WTC11 (cell line): Measurements from ENCODE around the gene MANEA. TPM values are rescaled to one million over a fixed set of nuclear protein-coding genes. Genes with fewer than 3 reads are reported as not detected.
A peak's percentile ranks its signal among the peaks of the same experiment; 100 is the strongest.

ENCODE experiments used
- ATAC-seq: fragments of 200-7000 bp; cut with Tn5 transposase; 2 replicates; pipeline ENCODE4 v1.10.0; 2021; ENCODE audit warnings: mild to moderate bottlenecking, moderate library complexity
- CTCF ChIA-PET: fragments of 300-600 bp; sonication (Branson Sonifier 250); formaldehyde crosslinking; loops from one replicate; lab custom pipeline; 2021; ENCODE audit warnings: antibody characterized with exemption; lab: Charles Lee
- POLR2A ChIA-PET: fragments of 350-600 bp; sonication (Branson Sonifier 250); formaldehyde crosslinking; loops from one replicate; lab custom pipeline; 2021; ENCODE audit warnings: antibody characterized with exemption; lab: Charles Lee
- DNase-seq: peaks from one replicate; pipeline ENCODE4 v3.0.0; 2021; ENCODE audit warnings: low spot score
- H3K27ac Mint-ChIP-seq: 2 replicates; pipeline ENCODE4 v1.8.0; 2021; ENCODE audit warnings: mixed read lengths
- H3K27me3 Mint-ChIP-seq: 2 replicates; pipeline ENCODE4 v1.8.0; 2021; ENCODE audit warnings: low read depth, mild to moderate bottlenecking, moderate library complexity, mixed read lengths
- H3K36me3 Mint-ChIP-seq: 2 replicates; pipeline ENCODE4 v1.8.0; 2021; ENCODE audit warnings: mixed read lengths
- H3K4me1 Mint-ChIP-seq: 2 replicates; pipeline ENCODE4 v1.8.0; 2022; ENCODE audit warnings: mixed read lengths
- H3K4me3 Mint-ChIP-seq: 2 replicates; pipeline ENCODE4 v1.8.0; 2021; ENCODE audit warnings: mild to moderate bottlenecking, moderate library complexity, mixed read lengths
- H3K9me3 Mint-ChIP-seq: 2 replicates; pipeline ENCODE4 v1.8.0; 2021; ENCODE audit warnings: mixed read lengths
- ATF1 ChIP-seq: sonication (generic); formaldehyde crosslinking; IDR thresholded peaks from 2 replicates; pipeline ENCODE4 v1.8.1; 2023; ENCODE audit warnings: mild to moderate bottlenecking, moderate library complexity, missing genetic modification reagents
- ELF4 ChIP-seq: sonication (generic); formaldehyde crosslinking; IDR thresholded peaks from 2 replicates; pipeline ENCODE4 v1.8.1; 2022; ENCODE audit warnings: low read depth, mild to moderate bottlenecking, moderate library complexity, missing genetic modification reagents
- FOXJ3 ChIP-seq: sonication (generic); formaldehyde crosslinking; IDR thresholded peaks from 2 replicates; pipeline ENCODE4 v1.9.0; 2021; ENCODE audit warnings: missing genetic modification reagents, mild to moderate bottlenecking, borderline replicate concordance
- MXD4 ChIP-seq: fragments of 250-450 bp; sonication (Bioruptor Pico); IDR thresholded peaks from 2 replicates; pipeline ENCODE4 v1.8.0; 2021; ENCODE audit warnings: mild to moderate bottlenecking, moderate library complexity, borderline replicate concordance
- NFATC4 ChIP-seq: fragments of 250-450 bp; sonication (Bioruptor Pico); IDR thresholded peaks from 2 replicates; pipeline ENCODE4 v1.9.0; 2021; ENCODE audit warnings: mild to moderate bottlenecking
- NR2C2 ChIP-seq: sonication (generic); formaldehyde crosslinking; IDR thresholded peaks from 2 replicates; pipeline ENCODE4 v1.8.0; 2022; ENCODE audit warnings: mild to moderate bottlenecking, missing genetic modification reagents
- RORB ChIP-seq: fragments of 250-450 bp; sonication (Bioruptor Pico); IDR thresholded peaks from 2 replicates; pipeline ENCODE4 v1.9.0; 2021; ENCODE audit warnings: mild to moderate bottlenecking
- SMAD3 ChIP-seq: sonication (generic); formaldehyde crosslinking; IDR thresholded peaks from 2 replicates; pipeline ENCODE4 v1.8.0; 2022; ENCODE audit warnings: missing genetic modification reagents, mild to moderate bottlenecking, borderline replicate concordance
- SMAD4 ChIP-seq: sonication (generic); formaldehyde crosslinking; IDR thresholded peaks from 2 replicates; pipeline ENCODE4 v1.8.0; 2022; ENCODE audit warnings: mild to moderate bottlenecking, missing genetic modification reagents
- SP1 ChIP-seq: sonication (generic); formaldehyde crosslinking; conservative IDR thresholded peaks from 2 replicates; pipeline ENCODE4 v1.8.1; 2022; ENCODE audit warnings: missing genetic modification reagents
- ZNF121 ChIP-seq: sonication (generic); formaldehyde crosslinking; IDR thresholded peaks from 2 replicates; pipeline ENCODE4 v1.8.0; 2023; ENCODE audit warnings: missing genetic modification reagents
- ZNF219 ChIP-seq: sonication (generic); formaldehyde crosslinking; IDR thresholded peaks from 2 replicates; pipeline ENCODE4 v1.8.0; 2023; ENCODE audit warnings: missing genetic modification reagents, mild to moderate bottlenecking, borderline replicate concordance
- ZNF423 ChIP-seq: fragments of 250-450 bp; sonication (Bioruptor Pico); IDR thresholded peaks from 2 replicates; pipeline ENCODE4 v2.1.2; 2022; ENCODE audit warnings: mild to moderate bottlenecking, moderate library complexity
- ZNF671 ChIP-seq: fragments of 250-450 bp; sonication (Bioruptor Pico); IDR thresholded peaks from 2 replicates; pipeline ENCODE4 v1.8.0; 2021; ENCODE audit warnings: mild to moderate bottlenecking
- total RNA-seq: library from RNA; stranded (reverse); gene quantifications from 3 replicates; pipeline ENCODE4 v1.2.3, GENCODE V29; 2021
- TF ChIP-seq, protein P1 (sequence below): sonication (generic); formaldehyde crosslinking; IDR thresholded peaks from 2 replicates; pipeline ENCODE4 v1.8.1; 2022; ENCODE audit warnings: missing genetic modification reagents, borderline replicate concordance
- TF ChIP-seq, protein P2 (sequence below): sonication (generic); formaldehyde crosslinking; IDR thresholded peaks from 2 replicates; pipeline ENCODE4 v1.8.0; 2022; ENCODE audit warnings: missing genetic modification reagents
- TF ChIP-seq, protein P3 (sequence below): sonication (generic); formaldehyde crosslinking; IDR thresholded peaks from 2 replicates; pipeline ENCODE4 v1.8.1; 2023; ENCODE audit warnings: mild to moderate bottlenecking, moderate library complexity, missing genetic modification reagents

MANEA gene
- total RNA-seq, 1 experiment from 2014 or later = 6.1 TPM

DNA sequence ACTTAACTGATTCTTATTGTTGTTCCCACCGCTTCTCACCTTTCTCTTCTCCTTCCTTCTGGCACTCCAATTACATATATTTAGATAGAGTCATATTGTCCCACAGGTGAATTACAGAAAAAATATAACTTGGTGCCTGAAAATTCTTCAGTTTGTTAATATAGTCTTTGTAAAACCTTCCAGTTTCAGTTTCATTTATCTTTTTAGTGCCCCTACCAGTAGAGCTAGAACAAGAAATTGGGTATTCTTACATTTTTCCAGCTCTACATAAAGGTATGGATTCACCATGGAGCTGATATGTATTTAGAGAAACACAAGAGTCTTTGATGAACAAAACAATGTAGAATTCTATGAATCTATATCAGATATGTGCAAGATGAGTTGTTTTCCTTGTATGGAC lies 10.7 kb downstream of the MANEA start:
- Mint-ChIP-seq H3K36me3 (peaks cover 37% of the 10 kb centered on the region), H3K9me3 (peaks cover 39% of the 10 kb centered on the region), H3K27ac (no peak overlapping the region), H3K4me3 (no peak overlapping the region), H3K27me3 (no peaks in the 10 kb centered on the region), H3K4me1 (peaks cover 8% of the 10 kb centered on the region)
- ATAC-seq = no peak
- no peak for DNase-seq
- TF ChIP-seq, protein P1, sequence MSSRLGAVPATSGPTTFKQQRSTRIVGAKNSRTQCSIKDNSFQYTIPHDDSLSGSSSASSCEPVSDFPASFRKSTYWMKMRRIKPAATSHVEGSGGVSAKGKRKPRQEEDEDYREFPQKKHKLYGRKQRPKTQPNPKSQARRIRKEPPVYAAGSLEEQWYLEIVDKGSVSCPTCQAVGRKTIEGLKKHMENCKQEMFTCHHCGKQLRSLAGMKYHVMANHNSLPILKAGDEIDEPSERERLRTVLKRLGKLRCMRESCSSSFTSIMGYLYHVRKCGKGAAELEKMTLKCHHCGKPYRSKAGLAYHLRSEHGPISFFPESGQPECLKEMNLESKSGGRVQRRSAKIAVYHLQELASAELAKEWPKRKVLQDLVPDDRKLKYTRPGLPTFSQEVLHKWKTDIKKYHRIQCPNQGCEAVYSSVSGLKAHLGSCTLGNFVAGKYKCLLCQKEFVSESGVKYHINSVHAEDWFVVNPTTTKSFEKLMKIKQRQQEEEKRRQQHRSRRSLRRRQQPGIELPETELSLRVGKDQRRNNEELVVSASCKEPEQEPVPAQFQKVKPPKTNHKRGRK (CRISPR knock-in tag) = no peak
- TF ChIP-seq ZNF121 (CRISPR knock-in tag) = no peak
- TF ChIP-seq NR2C2 = no peak
- TF ChIP-seq, protein P2, sequence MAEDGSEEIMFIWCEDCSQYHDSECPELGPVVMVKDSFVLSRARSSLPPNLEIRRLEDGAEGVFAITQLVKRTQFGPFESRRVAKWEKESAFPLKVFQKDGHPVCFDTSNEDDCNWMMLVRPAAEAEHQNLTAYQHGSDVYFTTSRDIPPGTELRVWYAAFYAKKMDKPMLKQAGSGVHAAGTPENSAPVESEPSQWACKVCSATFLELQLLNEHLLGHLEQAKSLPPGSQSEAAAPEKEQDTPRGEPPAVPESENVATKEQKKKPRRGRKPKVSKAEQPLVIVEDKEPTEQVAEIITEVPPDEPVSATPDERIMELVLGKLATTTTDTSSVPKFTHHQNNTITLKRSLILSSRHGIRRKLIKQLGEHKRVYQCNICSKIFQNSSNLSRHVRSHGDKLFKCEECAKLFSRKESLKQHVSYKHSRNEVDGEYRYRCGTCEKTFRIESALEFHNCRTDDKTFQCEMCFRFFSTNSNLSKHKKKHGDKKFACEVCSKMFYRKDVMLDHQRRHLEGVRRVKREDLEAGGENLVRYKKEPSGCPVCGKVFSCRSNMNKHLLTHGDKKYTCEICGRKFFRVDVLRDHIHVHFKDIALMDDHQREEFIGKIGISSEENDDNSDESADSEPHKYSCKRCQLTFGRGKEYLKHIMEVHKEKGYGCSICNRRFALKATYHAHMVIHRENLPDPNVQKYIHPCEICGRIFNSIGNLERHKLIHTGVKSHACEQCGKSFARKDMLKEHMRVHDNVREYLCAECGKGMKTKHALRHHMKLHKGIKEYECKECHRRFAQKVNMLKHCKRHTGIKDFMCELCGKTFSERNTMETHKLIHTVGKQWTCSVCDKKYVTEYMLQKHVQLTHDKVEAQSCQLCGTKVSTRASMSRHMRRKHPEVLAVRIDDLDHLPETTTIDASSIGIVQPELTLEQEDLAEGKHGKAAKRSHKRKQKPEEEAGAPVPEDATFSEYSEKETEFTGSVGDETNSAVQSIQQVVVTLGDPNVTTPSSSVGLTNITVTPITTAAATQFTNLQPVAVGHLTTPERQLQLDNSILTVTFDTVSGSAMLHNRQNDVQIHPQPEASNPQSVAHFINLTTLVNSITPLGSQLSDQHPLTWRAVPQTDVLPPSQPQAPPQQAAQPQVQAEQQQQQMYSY (CRISPR knock-in tag) = no peak
- TF ChIP-seq RORB (CRISPR knock-in tag) = no peak
- TF ChIP-seq ATF1 (CRISPR knock-in tag) = no peak
- no peak for TF ChIP-seq ZNF671 (CRISPR knock-in tag)
- TF ChIP-seq MXD4 (CRISPR knock-in tag) = no peak
- no peak for TF ChIP-seq FOXJ3 (CRISPR knock-in tag)
- TF ChIP-seq ZNF423 (CRISPR knock-in tag) = no peak
- TF ChIP-seq SMAD3 = no peak
- TF ChIP-seq ZNF219 (CRISPR knock-in tag) = no peak
- TF ChIP-seq, protein P3, sequence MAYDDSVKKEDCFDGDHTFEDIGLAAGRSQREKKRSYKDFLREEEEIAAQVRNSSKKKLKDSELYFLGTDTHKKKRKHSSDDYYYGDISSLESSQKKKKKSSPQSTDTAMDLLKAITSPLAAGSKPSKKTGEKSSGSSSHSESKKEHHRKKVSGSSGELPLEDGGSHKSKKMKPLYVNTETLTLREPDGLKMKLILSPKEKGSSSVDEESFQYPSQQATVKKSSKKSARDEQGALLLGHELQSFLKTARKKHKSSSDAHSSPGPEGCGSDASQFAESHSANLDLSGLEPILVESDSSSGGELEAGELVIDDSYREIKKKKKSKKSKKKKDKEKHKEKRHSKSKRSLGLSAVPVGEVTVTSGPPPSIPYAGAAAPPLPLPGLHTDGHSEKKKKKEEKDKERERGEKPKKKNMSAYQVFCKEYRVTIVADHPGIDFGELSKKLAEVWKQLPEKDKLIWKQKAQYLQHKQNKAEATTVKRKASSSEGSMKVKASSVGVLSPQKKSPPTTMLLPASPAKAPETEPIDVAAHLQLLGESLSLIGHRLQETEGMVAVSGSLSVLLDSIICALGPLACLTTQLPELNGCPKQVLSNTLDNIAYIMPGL (CRISPR knock-in tag) = no peak
- CTCF ChIA-PET = no interaction called here
- POLR2A ChIA-PET = no interaction called here

DNA sequence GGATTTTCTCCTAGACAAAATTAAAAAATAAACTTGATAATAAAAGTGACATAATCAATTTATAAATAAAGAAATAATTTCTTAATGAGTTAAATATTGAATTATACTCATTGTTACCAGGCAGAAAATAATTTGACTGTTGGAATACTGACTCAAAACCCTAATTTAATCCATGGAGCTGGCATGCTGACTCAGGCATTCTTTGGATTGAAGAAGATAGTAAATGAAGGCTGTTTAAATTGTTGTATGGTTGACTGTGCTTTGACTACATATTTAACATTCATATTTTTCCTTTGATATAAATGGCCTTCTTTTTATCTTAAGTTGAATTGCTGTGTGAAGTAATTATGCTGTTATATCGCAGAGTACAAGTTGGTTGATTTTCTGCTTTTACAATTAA lies 11.7 kb downstream of the MANEA start:
- Mint-ChIP-seq H3K4me1 (peaks cover 8% of the 10 kb centered on the region), H3K4me3 (no peak overlapping the region), H3K27me3 (no peaks in the 10 kb centered on the region), H3K9me3 (peaks cover 34% of the 10 kb centered on the region), H3K27ac (no peak overlapping the region), H3K36me3 (peaks cover 32% of the 10 kb centered on the region)
- ATAC-seq (no peak), DNase-seq (no peak)
- ChIA-PET POLR2A (no interaction called here), CTCF (no interaction called here)
- no peak for TF ChIP-seq FOXJ3 (CRISPR knock-in tag)
- TF ChIP-seq SMAD4 (CRISPR knock-in tag) = no peak
- no peak for TF ChIP-seq SP1 (CRISPR knock-in tag)
- no peak for TF ChIP-seq ELF4 (CRISPR knock-in tag)

DNA sequence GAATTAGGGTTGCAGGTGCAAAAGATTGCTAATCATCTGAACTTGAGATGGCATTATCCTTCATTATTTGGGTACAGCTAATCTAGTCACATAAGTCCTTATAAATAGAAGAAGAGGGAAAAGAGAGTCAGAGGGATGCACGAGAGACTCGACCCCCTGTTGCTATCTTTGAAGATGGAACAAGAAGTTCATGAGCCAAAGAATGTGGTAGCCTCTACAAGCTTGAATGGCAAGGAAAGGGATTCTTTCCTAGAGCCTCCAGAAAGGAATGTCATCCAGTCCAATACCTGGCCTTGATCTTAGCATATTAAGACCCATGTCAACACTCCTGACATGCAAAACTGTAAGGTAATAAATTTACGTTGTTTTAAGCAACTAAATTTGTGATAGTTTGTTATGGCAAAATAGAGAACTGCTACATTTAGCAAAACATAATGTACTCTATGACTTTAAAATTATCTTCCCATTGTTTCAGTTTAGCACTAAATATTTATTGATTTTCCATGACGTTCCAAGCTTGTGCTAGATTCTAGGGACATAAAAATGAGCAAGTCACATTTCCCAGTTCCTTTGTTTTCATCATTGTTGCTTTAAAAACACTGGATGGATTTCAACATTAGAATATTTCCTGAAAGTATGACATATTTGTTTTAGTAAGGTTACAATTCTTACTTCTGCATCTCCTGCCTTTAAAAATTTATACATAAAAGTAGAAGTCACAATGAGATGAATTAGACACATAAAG lies 12.7 kb downstream of the MANEA start:
- H3K36me3 Mint-ChIP-seq = peaks cover 24% of the 10 kb centered on the region
- peak; percentile 52; the same call in 1 of the 2 replicates for ATAC-seq
- no peak for DNase-seq
- no peak overlapping the region for H3K4me3 Mint-ChIP-seq
- ChIA-PET POLR2A (no interaction called here), CTCF (no interaction called here)
- no peak overlapping the region for H3K27ac Mint-ChIP-seq
- H3K27me3 Mint-ChIP-seq = no peaks in the 10 kb centered on the region
- H3K9me3 Mint-ChIP-seq = peaks cover 26% of the 10 kb centered on the region
- no peak for TF ChIP-seq NFATC4 (CRISPR knock-in tag)
- H3K4me1 Mint-ChIP-seq = peaks cover 8% of the 10 kb centered on the region
